Fibroblast of lung (primary cell): ENCODE results near the gene ATP5F1D.

ENCODE experiments used
- EZH2 ChIP-seq: IDR thresholded peaks from 2 replicates; pipeline ENCODE4 v1.5.1; 2012; ENCODE audit warnings: low read length, control low read depth, mild to moderate bottlenecking; ENCODE audit errors: missing control alignments
- TF ChIP-seq, protein P1 (sequence below), 2 donors: IDR thresholded peaks in 1 of 2; conservative IDR thresholded peaks in 1 of 2; 1 replicate in 1 of 2; 2 replicates in 1 of 2; pipeline ENCODE4 v1.5.1; 2011 to 2012; ENCODE audit warnings: low read length in 2 of 2, control low read depth in 1 of 2, inconsistent platforms in 1 of 2, low read depth in 1 of 2, mild to moderate bottlenecking in 1 of 2

DNA sequence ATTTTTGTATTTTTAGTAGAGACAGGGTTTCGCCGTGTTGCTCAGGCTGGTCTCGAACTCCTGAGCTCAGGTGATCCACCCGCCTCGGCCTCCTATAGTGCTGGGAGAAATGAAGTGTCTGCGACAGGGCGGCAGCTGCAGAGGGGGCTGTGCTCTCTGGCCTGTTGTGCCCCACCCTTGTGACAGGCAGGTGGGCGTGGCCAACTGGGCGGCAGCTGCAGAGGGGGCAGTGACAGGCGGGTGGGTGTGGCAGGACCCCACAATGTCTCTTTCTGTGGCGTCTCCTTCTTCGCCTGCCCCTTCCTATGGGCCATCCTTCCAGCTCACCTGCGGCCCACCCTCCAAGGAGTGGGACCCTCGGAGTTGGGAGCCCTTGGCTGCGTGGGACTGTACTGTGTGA lies 24.2 kb upstream of the ATP5F1D start:
- TF ChIP-seq, protein P1, sequence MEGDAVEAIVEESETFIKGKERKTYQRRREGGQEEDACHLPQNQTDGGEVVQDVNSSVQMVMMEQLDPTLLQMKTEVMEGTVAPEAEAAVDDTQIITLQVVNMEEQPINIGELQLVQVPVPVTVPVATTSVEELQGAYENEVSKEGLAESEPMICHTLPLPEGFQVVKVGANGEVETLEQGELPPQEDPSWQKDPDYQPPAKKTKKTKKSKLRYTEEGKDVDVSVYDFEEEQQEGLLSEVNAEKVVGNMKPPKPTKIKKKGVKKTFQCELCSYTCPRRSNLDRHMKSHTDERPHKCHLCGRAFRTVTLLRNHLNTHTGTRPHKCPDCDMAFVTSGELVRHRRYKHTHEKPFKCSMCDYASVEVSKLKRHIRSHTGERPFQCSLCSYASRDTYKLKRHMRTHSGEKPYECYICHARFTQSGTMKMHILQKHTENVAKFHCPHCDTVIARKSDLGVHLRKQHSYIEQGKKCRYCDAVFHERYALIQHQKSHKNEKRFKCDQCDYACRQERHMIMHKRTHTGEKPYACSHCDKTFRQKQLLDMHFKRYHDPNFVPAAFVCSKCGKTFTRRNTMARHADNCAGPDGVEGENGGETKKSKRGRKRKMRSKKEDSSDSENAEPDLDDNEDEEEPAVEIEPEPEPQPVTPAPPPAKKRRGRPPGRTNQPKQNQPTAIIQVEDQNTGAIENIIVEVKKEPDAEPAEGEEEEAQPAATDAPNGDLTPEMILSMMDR (conservative IDR thresholded peaks at IDR 0.05 in 1 of 2, IDR thresholded peaks at IDR 0.05 in 1 of 2; ENCODE audit: low read depth in 1 of 2, low read length in 2 of 2): no peak
- TF ChIP-seq EZH2: no peak
